SIG-M5 treated with dmso at 0.1 percent for 504 hours (cell line): ENCODE data around the gene HCN2.
"Not testable (repeated sequence)": the region's sequence is repeated elsewhere in the genome, so short reads cannot be mapped to it uniquely, and the experiment has no call there.

ENCODE experiments used
- DNase-seq: peaks from one replicate; lab custom pipeline; 2025; ENCODE audit not compliant: unreplicated experiment; lab: John Stamatoyannopoulos, UW

The HCN2 gene

DNA sequence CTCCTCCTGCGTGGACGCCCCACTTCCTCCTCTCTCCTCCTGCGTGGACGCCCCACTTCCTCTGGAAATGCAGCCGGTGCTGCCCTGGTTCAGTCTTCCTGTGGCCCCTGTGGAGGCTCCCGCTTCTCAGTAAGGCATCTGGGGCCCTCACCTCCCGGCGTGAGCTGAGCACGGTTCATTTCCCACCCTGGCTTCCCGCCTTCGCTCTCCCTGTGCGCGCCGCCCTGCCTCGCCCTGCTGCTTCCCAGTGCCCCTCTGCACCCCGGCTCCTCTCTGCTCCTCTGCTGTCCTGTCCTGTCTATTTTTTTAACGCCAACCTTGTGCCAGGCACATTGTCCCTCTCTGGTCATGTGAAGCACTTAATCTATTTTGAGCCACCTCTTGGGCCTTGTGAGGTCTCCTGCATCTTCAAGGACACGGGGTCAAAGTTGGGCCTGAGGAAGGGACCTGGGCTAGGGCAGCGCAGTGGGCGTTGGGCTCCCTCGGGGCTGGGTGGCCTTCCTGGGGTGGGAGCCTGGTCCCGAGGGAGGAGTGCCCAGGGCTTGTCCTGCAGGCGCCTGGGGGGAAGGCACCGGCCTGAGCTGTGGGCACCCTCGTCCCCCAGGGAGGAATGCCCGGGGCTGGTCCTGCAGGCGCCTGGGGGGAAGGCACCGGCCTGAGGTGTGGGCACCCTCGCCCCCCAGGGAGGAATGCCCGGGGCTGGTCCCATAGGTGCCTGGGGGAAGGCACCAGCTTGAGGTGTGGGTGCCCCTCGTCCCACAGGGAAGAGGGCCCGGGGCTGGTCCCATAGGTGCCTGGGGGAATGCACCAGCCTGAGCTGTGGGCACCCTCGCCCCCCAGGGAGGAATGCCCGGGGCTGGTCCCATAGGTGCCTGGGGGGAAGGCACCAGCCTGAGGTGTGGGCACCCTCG lies 13.0 kb downstream of the HCN2 start:
- DNase-seq, result no peak

DNA sequence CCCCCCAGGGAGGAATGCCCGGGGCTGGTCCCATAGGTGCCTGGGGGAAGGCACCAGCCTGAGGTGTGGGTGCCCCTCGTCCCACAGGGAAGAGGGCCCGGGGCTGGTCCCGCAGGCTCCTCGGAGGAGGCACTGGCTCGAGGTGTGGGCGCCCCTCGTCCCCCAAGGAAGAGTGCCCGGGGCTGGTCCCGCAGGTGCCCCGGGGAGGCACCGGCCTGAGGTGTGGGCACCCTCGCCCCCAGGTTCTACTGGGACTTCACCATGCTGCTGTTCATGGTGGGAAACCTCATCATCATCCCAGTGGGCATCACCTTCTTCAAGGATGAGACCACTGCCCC lies 13.6 kb downstream of the HCN2 start:
- not testable (repeated sequence) for DNase-seq

DNA sequence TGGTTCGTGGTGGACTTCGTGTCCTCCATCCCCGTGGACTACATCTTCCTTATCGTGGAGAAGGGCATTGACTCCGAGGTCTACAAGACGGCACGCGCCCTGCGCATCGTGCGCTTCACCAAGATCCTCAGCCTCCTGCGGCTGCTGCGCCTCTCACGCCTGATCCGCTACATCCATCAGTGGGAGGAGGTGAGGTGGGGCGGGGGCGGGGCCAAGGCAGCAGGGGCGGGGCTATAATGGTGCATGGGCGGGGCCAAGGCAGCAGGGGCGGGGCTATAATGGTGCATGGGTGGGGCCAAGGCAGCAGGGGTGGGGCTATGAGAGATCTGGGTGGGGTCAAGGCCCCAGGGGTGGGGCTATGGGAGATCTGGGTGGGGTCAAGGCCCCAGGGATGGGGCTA lies 14.1 kb downstream of the HCN2 start:
- DNase-seq, result not testable (repeated sequence)

DNA sequence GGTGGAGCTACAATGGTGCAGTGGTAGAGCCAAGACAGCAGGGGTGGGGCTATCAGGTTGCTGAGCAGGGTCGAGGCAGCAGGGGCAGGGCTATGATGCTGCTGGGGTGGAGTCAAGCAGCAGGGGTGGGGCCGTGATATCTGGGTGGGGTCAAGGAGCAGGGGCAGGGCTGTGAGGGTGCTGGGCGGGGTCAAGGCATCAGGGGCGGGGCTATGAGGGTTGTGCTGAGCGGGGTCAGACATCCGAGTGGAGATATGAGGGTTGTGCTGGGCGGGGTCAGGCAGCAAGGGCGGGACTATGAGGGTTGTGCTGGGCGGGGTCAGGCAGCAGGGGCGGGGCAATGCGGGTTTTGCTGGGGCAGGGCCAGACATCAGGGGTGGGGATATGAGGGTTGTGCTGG lies 14.7 kb downstream of the HCN2 start:
- no peak for DNase-seq

DNA sequence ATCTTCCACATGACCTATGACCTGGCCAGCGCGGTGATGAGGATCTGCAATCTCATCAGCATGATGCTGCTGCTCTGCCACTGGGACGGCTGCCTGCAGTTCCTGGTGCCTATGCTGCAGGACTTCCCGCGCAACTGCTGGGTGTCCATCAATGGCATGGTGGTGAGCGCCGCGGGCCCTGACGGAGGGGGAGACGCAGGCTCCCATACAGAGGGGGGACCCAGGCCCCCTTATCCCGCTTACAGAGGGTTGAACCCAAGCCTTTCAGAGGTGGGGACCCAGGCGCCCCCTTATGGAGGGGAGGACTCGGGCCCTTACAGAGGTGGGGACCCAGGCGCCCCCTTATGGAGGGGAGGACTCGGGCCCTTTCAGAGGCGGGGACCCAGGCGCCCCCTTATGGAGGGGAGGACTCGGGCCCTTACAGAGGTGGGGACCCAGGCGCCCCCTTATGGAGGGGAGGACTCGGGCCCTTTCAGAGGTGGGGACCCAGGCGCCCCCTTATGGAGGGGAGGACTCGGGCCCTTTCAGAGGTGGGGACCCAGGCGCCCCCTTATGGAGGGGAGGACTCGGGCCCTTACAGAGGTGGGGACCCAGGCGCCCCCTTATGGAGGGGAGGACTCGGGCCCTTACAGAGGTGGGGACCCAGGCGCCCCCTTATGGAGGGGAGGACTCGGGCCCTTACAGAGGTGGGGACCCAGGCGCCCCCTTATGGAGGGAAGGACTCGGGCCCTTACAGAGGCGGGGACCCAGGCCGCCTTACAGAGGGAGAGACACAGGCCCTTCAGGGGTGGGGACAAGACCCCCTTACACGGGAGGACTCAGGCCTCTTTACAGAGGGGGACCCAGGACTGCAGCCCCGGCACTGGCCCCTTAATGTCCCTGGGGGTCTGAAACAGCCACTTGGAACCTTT lies 15.6 kb downstream of the HCN2 start:
- DNase-seq, result not testable (repeated sequence)

DNA sequence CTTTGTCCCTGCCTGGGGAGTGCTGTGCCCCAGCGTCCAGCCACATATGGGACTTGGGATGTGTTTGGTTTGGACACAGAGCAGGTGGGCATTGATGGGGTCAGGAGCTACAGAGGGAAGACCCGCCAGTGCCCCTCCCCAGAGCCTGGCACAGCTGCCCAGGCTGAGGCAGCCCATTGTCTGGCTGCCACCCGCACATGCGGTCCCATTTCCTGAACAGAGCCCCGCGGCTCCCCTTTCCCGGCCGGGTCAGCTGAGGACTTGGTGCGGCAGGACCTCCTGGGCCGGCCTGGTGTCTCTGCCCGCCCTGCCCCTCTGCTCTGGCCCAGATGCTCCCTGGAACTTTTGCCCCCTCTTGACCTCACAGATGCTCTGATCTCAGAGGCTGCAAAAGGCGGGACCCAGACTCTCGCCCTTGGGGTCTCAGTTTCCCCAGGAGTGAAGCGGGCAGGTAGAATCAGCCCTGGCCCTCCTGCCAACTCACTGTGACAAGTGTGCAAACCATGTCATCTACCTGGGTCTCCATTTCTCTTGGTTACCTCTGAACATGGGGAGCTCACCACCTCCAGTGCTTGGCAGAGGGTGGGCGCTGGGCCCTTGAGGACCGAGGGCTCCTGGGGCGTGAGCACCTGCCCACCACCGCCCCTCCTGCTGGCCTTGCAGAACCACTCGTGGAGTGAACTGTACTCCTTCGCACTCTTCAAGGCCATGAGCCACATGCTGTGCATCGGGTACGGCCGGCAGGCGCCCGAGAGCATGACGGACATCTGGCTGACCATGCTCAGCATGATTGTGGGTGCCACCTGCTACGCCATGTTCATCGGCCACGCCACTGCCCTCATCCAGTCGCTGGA lies 17.8 kb downstream of the HCN2 start:
- DNase-seq, result no peak

DNA sequence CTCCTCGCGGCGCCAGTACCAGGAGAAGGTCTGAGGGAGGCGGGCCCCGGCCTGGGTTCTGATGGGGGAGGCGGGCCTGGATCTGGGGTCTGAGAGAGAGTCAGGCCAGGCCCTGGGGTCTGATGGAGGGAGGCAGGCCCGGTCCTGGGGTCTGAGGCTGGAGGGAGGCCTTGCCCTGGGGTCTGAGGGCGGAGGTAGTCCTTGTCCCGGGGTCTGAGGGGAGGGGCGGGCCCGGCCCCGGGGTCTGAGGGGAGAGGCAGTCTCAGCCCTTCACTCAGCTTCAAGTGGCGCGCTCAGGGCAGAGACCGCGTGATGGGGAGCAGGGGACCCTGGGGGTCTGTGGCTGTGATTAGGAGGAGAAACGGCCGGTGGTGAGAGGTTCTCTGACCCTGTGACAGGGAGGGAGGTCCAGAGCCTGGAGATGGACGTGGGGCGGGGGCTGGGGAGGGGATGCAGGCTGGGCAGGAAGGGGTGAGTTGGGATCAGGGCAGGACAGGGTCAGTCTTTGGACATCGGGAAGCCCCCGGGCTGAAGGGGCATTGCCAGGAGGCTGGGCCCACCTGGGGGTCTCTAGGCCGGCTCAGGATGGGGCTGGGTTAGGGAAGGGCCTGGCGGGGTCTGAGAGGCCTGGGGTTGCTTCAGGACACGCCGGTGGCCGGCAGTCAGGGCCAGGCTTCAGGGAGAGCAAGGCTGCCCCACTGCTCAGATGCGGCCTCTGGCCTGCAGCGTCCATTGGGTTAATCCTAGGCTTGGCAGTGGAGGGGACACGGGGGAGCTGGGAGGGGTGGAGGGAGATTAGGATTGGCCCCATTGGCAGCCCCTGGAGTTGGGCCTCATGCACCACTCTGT lies 18.7 kb downstream of the HCN2 start:
- DNase-seq, result no peak

DNA sequence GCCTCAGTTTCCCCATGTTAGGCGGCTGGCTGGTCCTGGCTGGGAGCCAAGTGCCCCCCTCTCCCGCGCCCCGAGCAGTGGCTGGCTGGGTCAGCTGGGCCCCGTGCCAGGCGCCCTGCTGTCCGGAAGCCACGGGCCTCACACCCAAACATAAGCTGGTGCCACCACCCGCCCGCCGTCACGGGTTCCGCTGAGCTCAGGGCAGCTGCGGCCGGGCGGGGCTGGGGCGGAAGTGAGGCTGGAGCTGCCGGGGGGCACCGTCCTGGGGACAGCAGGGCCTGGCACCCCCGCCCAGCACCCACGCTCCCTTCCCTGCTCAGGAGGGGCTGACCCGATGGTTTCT lies 19.3 kb downstream of the HCN2 start:
- no peak for DNase-seq

DNA sequence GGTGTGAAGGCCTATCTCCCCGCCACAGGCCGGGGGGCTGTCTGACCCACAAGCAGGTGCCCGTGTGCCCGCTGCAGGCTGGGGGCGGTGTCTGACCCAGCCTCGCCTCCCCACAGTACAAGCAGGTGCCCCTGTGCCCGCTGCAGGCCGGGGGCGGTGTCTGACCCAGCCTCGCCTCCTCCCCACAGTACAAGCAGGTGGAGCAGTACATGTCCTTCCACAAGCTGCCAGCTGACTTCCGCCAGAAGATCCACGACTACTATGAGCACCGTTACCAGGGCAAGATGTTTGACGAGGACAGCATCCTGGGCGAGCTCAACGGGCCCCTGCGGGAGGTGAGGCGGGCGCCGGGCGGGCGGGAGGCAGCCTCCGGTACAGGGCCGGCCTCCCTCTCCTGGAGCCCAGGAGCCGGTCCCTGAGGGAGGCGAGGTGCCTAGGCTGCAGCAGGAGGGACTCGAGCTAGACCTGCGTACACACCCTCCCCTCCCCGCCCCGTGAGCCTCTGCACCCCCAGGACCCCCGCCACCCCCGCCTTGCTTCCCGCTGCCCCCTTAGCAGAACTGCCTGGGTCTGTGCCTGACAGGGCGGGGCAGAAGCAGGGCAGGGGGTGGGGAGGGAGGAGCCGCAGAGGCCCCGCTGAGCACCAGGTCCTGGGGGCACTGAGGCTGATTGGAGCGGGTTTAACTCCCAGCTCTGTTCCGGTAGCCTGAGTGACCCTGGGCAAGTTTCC lies 20.6 kb downstream of the HCN2 start:
- no peak for DNase-seq

DNA sequence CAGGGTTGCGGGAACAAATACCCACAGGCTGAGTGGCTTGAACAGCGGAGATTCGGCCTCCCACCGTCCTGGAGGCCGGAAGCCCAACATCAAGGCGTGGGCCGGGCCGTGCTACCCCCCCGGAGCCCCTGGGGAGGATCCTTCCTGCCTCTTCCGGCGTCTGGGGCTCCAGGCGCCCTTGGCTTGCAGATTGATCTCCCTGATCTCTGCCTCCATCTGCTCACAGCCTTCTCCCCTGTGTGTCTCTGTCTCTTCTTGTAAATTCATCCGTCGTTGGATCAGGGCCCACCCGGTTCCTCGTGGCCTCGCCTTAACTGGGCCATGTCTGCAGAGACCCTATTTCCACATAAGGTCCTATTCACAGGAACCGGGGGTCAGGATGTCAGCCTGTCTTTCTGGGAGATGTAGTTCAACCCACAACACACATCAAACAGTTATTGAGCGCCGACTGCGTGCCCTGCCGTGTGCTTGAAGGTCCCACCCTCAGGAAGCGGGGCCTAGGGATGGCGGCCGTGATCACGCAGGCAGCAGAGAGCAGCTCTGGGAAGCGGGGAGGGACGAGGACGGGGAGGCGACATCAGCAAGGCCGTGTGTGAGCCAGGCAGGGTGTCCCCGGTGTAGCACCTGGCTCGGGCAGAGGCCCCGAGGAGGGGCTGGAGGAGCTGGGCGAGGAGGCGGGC lies 21.3 kb downstream of the HCN2 start:
- no peak for DNase-seq

DNA sequence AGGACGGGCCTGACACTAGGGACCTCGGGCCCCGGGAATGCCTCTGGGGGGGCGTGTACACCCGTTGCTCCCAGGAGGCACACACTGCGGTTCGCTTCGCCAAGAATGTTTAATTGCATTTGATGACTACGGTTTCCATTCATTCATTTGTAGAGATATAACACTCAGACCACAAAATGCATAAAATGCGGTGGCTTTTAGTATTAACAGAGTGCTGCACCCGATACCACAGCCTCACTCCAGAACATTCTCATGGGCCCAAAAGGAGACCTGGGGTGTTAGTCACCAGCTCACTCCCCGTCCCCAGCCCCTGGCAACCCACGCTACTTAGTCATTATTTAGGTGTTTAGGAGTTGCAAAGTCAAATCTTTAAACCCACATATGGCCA lies 21.8 kb downstream of the HCN2 start:
- no peak for DNase-seq

DNA sequence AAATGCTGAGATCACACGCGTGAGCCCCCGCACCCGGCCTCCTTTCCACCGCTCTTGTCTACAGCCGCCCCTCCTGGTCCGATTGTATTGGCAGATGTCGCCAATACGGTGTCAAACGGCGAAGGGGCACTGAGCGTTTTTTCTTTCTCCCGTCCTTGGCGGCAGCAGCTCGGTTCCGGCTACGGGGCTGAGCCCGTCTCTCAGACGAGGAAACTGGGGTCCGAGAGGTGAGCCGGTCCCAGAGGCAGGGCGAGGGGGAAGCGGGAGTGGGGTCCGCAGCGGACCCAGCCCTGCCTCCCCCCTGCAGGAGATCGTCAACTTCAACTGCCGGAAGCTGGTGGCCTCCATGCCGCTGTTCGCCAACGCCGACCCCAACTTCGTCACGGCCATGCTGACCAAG lies 23.3 kb downstream of the HCN2 start:
- no peak for DNase-seq

DNA sequence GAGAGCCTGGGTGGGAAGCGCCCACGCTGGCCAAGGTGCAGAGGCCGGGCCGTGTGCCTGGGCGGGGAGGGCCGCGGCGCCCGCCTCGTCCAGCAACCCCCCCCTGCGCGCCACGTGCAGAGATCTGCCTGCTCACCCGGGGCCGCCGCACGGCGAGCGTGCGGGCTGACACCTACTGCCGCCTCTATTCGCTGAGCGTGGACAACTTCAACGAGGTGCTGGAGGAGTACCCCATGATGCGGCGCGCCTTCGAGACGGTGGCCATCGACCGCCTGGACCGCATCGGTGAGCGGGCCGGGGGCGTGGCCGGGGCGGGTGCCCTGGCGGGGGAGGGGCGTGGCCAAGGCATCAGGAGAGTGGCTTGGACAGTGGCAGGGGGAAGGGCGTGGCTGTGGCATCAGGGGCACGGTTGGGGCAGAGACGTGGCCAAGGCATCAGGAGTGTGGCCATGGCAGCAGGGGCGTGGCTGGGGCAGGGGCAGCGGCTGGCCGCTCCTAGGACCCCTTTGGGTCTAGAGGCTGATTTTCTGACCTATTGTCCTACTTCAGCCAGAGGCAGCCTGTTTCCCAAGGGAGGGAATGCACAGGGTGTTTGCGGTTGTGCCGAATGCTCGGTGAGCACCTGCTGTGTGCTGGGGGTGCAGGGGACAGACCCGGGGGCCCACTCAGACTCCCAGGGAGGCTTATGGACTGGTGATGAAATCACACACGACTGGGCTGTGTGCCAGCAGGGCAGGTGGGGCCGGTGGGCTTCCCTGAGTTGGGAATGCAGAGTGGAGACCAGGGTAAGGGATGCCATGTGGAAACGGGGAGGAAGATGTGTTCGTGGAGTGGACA lies 24.3 kb downstream of the HCN2 start:
- no peak for DNase-seq

DNA sequence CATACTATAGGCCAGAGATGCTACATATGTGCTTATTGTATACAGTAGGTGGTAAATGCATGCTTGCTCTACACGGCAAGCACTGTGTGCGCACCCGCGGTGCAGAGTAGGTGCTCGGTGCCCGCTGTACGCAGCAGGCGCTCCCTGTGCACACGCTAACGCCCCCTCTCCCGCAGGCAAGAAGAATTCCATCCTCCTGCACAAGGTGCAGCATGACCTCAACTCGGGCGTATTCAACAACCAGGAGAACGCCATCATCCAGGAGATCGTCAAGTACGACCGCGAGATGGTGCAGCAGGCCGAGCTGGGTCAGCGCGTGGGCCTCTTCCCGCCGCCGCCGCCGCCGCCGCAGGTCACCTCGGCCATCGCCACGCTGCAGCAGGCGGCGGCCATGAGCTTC lies 25.9 kb downstream of the HCN2 start:
- DNase-seq, result no peak

DNA sequence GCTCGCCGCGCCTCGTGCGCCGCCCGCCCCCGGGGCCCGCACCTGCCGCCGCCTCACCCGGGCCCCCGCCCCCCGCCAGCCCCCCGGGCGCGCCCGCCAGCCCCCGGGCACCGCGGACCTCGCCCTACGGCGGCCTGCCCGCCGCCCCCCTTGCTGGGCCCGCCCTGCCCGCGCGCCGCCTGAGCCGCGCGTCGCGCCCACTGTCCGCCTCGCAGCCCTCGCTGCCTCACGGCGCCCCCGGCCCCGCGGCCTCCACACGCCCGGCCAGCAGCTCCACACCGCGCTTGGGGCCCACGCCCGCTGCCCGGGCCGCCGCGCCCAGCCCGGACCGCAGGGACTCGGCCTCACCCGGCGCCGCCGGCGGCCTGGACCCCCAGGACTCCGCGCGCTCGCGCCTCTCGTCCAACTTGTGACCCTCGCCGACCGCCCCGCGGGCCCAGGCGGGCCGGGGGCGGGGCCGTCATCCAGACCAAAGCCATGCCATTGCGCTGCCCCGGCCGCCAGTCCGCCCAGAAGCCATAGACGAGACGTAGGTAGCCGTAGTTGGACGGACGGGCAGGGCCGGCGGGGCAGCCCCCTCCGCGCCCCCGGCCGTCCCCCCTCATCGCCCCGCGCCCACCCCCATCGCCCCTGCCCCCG lies 26.5 kb downstream of the HCN2 start:
- no peak for DNase-seq

DNA sequence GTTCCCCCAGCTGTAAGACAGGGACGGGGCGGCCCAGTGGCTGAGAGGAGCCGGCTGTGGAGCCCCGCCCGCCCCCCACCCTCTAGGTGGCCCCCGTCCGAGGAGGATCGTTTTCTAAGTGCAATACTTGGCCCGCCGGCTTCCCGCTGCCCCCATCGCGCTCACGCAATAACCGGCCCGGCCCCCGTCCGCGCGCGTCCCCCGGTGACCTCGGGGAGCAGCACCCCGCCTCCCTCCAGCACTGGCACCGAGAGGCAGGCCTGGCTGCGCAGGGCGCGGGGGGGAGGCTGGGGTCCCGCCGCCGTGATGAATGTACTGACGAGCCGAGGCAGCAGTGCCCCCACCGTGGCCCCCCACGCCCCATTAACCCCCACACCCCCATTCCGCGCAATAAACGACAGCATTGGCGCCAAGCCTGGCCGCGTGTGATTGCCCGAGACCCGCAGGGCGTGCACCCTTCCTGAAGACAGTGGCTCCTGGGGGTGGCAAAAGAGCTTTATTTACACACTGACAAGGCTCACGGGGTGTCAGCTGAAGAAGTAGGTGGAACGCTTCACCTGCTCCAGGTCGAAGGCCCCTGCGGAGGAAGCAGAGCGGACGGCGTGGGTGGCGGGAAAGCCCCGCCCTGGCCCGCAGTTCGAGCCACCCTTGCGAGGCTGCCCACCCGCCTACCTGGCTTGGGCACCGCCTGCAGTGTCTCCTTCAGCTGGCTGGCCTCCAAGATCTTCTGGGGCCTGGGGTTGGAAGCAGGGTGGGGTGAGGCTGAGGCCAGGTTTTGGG lies 27.3 kb downstream of the HCN2 start:
- DNase-seq, result no peak
